ENCODE measurements around the gene OR10T2.
"Not testable (repeated sequence)": the region's sequence is repeated elsewhere in the genome, so short reads cannot be mapped to it uniquely, and the experiment has no call there.

OR10T2 gene

DNA sequence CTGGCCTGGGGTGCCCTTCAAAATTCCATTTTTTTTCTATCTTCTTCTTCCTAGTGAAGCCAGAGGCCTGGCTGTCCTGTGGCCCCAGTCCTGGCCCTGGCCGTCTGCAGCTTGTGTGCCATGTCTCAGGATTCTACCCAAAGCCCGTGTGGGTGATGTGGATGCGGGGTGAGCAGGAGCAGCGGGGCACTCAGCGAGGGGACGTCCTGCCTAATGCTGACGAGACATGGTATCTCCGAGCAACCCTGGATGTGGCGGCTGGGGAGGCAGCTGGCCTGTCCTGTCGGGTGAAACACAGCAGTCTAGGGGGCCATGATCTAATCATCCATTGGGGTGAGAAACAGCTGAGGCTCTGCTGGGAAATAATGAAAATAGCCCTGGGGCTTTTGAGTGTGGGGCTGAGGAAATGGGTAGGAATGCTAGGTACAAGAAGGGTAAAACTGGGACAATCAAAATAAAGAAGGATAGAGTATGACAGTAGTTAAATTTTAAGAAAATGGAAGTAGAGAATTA is 43.4 kb downstream of the OR10T2 start:
- DNase-seq (ENCODE audit: low read depth) = no peak

DNA sequence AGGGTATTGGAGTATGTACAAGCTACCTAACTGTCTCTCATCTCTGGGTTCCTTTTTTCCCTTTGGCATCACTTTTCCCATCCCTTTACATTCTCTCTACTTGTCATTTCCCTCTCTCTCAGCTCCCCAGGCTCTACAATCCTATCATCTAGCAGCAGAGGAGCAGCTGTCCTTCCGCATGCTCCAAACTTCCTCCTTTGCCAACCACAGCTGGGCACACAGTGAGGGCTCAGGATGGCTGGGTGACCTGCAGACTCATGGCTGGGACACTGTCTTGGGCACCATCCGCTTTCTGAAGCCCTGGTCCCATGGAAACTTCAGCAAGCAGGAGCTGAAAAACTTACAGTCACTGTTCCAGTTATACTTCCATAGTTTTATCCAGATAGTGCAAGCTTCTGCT is 45.0 kb downstream of the OR10T2 start:
- DNase-seq (ENCODE audit: low read depth) = no peak

DNA sequence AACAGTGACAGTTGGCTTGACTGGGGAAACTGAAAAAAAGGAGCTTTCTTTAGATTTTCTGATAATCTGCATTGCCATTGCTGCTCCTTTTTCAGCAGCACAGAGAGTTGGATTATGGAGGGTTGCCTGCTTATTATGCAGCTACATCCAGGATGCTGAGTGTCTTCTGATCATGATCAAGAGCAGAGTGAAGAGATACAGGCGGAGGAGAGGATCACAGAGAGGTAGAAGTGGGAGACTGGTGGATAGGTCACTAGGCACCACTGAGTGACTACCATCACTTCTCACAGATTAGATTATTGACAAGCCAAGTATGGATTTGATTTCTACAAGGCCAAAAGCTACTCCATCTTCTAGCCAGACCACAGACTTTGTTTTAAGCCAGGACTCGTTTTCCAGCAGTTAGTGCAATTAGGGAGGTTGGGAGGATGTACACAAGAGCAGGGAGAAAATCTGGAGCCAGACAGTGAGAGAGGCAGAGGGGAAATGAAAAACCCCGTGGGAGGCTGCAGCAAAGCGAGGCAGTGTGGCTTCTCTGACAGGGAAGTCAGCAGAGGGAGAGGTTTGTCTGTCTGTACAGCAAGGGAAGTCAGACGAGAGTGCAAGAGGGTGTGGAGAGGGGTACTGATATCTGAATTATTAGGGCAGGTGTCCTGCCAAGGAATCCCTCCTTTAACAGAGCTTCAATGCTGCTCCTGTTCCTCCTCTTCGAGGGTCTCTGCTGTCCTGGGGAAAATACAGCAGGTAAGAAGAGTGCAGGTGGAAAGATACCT is 45.8 kb downstream of the OR10T2 start, which contains the start of gene CD1E:
Gene CD1E, plus strand, starts transcription at position 592 of the 773 bp plus-strand sequence. Its CDS starts 95 bp downstream, at position 687.
- no peak for DNase-seq (ENCODE audit: low read depth)

DNA sequence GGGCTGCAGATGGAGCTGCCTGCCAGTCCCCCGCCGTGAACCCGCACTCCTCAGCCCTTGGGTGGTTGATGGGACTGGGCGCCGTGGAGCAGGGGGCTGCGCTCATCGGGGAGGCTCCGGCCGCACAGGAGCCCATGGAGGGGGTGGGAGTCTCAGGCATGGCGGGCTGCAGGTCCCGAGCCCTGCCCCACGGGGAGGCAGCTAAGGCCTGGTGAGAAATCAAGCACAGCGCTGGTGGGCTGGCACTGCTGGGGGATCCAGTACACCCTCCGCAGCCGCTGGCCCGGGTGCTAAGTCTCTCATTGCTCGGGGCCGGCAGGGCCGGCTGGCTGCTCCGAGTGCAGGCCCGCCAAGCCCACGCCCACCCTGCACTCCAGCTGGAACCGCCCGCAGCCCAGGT is 50.3 kb downstream of the OR10T2 start:
- DNase-seq (ENCODE audit: low read depth) = not testable (repeated sequence)

Measured in T-helper 22 cell (primary cell).